ENCODE data around the gene SNX10. TPM values are rescaled to one million over a fixed set of nuclear protein-coding genes. Genes with fewer than 3 reads are reported as not detected.

The SNX10 gene
- total RNA-seq, 4 donors from 2014 or later = 1.9 to 6.9 (median 4.0) TPM

- Histone ChIP-seq H3K27me3 (no peaks in the 10 kb centered on the region), H3K27ac (no peak overlapping the region), H3K36me3 (no peaks in the 10 kb centered on the region), H3K4me1 (no peaks in the 10 kb centered on the region), H3K4me3 (no peak overlapping the region), H3K9me3 (peaks cover 0 to 14% (median 0%) of the 10 kb centered on the region in 3 donors)
- no peak for TF ChIP-seq CTCF (IDR thresholded peaks at IDR 0.05)
- TF ChIP-seq EP300 (IDR thresholded peaks at IDR 0.05) = no peak
- TF ChIP-seq POLR2AphosphoS5 (IDR thresholded peaks at IDR 0.05) = no peak
- no peak for TF ChIP-seq POLR2A (IDR thresholded peaks at IDR 0.05)
- WGBS, 2 donors (ENCODE audit: low coverage in 1 of 2) = 85% methylated on average over 3 of the region's 4 CpGs; no CpG with 5 or more reads in 1 of the 2 donors
- no peak for ATAC-seq
These were observed 39.5 kb downstream of the SNX10 start for GRCh38 chr7:26331113-26331512.

GRCh38 chr7:26331789-26332188 lies 40.1 kb downstream of the SNX10 start:
- TF ChIP-seq POLR2A (IDR thresholded peaks at IDR 0.05) (no peak), CTCF (IDR thresholded peaks at IDR 0.05) (no peak), POLR2AphosphoS5 (IDR thresholded peaks at IDR 0.05) (no peak), EP300 (IDR thresholded peaks at IDR 0.05) (no peak)
- Histone ChIP-seq H3K27me3 (no peaks in the 10 kb centered on the region), H3K36me3 (no peaks in the 10 kb centered on the region), H3K27ac (no peak overlapping the region), H3K4me1 (no peaks in the 10 kb centered on the region), H3K9me3 (peaks cover 0 to 14% (median 0%) of the 10 kb centered on the region in 3 donors), H3K4me3 (no peak overlapping the region)
- 85 to 98% methylated on average over 3 to 4 of the region's 4 CpGs for WGBS, 2 donors (ENCODE audit: low coverage in 1 of 2)
- ATAC-seq = no peak

GRCh38 chr7:26332698-26333097 lies 41.0 kb downstream of the SNX10 start:
- WGBS, 2 donors (ENCODE audit: low coverage in 1 of 2) = 74 to 95% methylated on average over 2 of the region's 2 CpGs
- TF ChIP-seq EP300 (IDR thresholded peaks at IDR 0.05) = no peak
- no peak for TF ChIP-seq CTCF (IDR thresholded peaks at IDR 0.05)
- TF ChIP-seq POLR2A (IDR thresholded peaks at IDR 0.05) = no peak
- no peak for TF ChIP-seq POLR2AphosphoS5 (IDR thresholded peaks at IDR 0.05)
- peaks cover 0 to 14% (median 0%) of the 10 kb centered on the region in 3 donors for H3K9me3 ChIP-seq
- no peak overlapping the region for H3K4me3 ChIP-seq
- no peaks in the 10 kb centered on the region for H3K27me3 ChIP-seq
- no peaks in the 10 kb centered on the region for H3K36me3 ChIP-seq
- H3K4me1 ChIP-seq = no peaks in the 10 kb centered on the region
- no peak for ATAC-seq
- H3K27ac ChIP-seq = no peak overlapping the region

- Histone ChIP-seq H3K36me3 (no peaks in the 10 kb centered on the region), H3K9me3 (peaks cover 0 to 14% (median 0%) of the 10 kb centered on the region in 3 donors), H3K27me3 (no peaks in the 10 kb centered on the region), H3K27ac (no peak overlapping the region), H3K4me3 (no peak overlapping the region), H3K4me1 (no peaks in the 10 kb centered on the region)
- no peak for ATAC-seq
- TF ChIP-seq EP300 (IDR thresholded peaks at IDR 0.05) = no peak
- no peak for TF ChIP-seq POLR2AphosphoS5 (IDR thresholded peaks at IDR 0.05)
- no peak for TF ChIP-seq POLR2A (IDR thresholded peaks at IDR 0.05)
- TF ChIP-seq CTCF (IDR thresholded peaks at IDR 0.05) = no peak
- WGBS, 2 donors (ENCODE audit: low coverage in 1 of 2) = 68 to 73% methylated on average over 1 of the region's 1 CpG
These were observed 42.7 kb downstream of the SNX10 start for GRCh38 chr7:26334166-26334859.

GRCh38 chr7:26337232-26337865 lies 45.7 kb downstream of the SNX10 start:
- H3K9me3 ChIP-seq = peaks cover 0 to 13% (median 0%) of the 10 kb centered on the region in 3 donors
- no peak overlapping the region for H3K4me3 ChIP-seq
- H3K4me1 ChIP-seq = no peaks in the 10 kb centered on the region
- no peak overlapping the region for H3K27ac ChIP-seq
- no peak for ATAC-seq
- TF ChIP-seq EP300 (IDR thresholded peaks at IDR 0.05) (no peak), CTCF (IDR thresholded peaks at IDR 0.05) (no peak)
- H3K27me3 ChIP-seq = peaks cover 11% of the 10 kb centered on the region
- WGBS, 2 donors (ENCODE audit: low coverage in 1 of 2) = 60 to 67% methylated on average over 2 of the region's 2 CpGs
- no peaks in the 10 kb centered on the region for H3K36me3 ChIP-seq
